GM04503 (cell line): ENCODE results near the gene PHF1.
"Not testable (repeated sequence)": the region's sequence is repeated elsewhere in the genome, so short reads cannot be mapped to it uniquely, and the experiment has no call there.

Source experiments
- DNase-seq: peaks from one replicate; pipeline ENCODE4 v3.0.0-alpha.2; 2012; ENCODE audit warnings: low read depth

The PHF1 gene

GRCh38 chr6:33391922-33392594 is 18.8 kb upstream of the PHF1 start:
- DNase-seq, result no peak

GRCh38 chr6:33392595-33392948 is 18.2 kb upstream of the PHF1 start:
- DNase-seq, result no peak

GRCh38 chr6:33392979-33393378 is 17.8 kb upstream of the PHF1 start:
- DNase-seq, result no peak

- DNase-seq, result no peak
Measured at GRCh38 chr6:33397541-33397940, 13.3 kb upstream of the PHF1 start.

- not testable (repeated sequence) for DNase-seq
Measured at GRCh38 chr6:33398601-33399000, 12.2 kb upstream of the PHF1 start.

GRCh38 chr6:33399881-33400280 is 10.9 kb upstream of the PHF1 start:
- not testable (repeated sequence) for DNase-seq

- DNase-seq, result no peak
Measured at GRCh38 chr6:33404884-33405283, 5.9 kb upstream of the PHF1 start.

- no peak for DNase-seq
Measured at GRCh38 chr6:33405386-33405940, 5.4 kb upstream of the PHF1 start.

- no peak for DNase-seq
Measured at GRCh38 chr6:33406126-33406525, 4.7 kb upstream of the PHF1 start.

- no peak for DNase-seq
Measured at GRCh38 chr6:33407132-33407718, 3.6 kb upstream of the PHF1 start.

- peak; percentile 78 for DNase-seq
Measured at GRCh38 chr6:33410050-33410710, 634 bp upstream of the PHF1 start.

GRCh38 chr6:33411632-33412005 is 805 bp downstream of the PHF1 start:
- DNase-seq, result no peak

GRCh38 chr6:33412140-33413009 is 1.6 kb downstream of the PHF1 start:
- DNase-seq, result no peak

GRCh38 chr6:33413241-33414120 is 2.7 kb downstream of the PHF1 start:
- DNase-seq, result no peak

- DNase-seq, result no peak
Measured at GRCh38 chr6:33414592-33415271, 3.9 kb downstream of the PHF1 start.

GRCh38 chr6:33415831-33416230 is 5.0 kb downstream of the PHF1 start:
- DNase-seq, result no peak

GRCh38 chr6:33416386-33417127 is 5.7 kb downstream of the PHF1 start:
- DNase-seq, result no peak

- DNase-seq, result peak; percentile 65
Measured at GRCh38 chr6:33417128-33417902, 6.5 kb downstream of the PHF1 start.
